KMS-11 (cell line): ENCODE measurements around the gene ARHGAP36.

Experiments used
- H2AFZ ChIP-seq: fragments of 200-600 bp; sonication (generic); 2 replicates; pipeline ENCODE4 v1.6.1; 2016; ENCODE audit warnings: antibody characterized with exemption, mixed run types, low read depth
- H3K27ac ChIP-seq: fragments of 200-600 bp; sonication (generic); 2 replicates; pipeline ENCODE4 v1.6.1; 2016; ENCODE audit warnings: mild to moderate bottlenecking, mixed run types
- H3K27me3 ChIP-seq: fragments of 200-600 bp; sonication (generic); 2 replicates; pipeline ENCODE4 v1.6.1; 2017; ENCODE audit warnings: mild to moderate bottlenecking, low read depth, mixed run types, moderate library complexity; ENCODE audit not compliant: insufficient read depth
- H3K36me3 ChIP-seq: fragments of 200-600 bp; sonication (generic); 2 replicates; pipeline ENCODE4 v1.6.1; 2017; ENCODE audit warnings: mild to moderate bottlenecking, mixed run types; ENCODE audit not compliant: insufficient read depth
- H3K4me1 ChIP-seq: fragments of 200-600 bp; sonication (generic); 2 replicates; pipeline ENCODE4 v1.6.1; 2016; ENCODE audit warnings: mild to moderate bottlenecking, low read depth, mixed run types; ENCODE audit not compliant: poor library complexity, severe bottlenecking
- H3K4me2 ChIP-seq: fragments of 200-600 bp; sonication (generic); 2 replicates; pipeline ENCODE4 v1.7.0; 2016; ENCODE audit warnings: mild to moderate bottlenecking, mixed run types
- H3K4me3 ChIP-seq: fragments of 200-600 bp; sonication (generic); IDR thresholded peaks from 2 replicates; pipeline ENCODE4 v1.6.1; 2017; ENCODE audit warnings: low read depth, low read length, mixed read lengths; ENCODE audit not compliant: insufficient read depth
- H3K79me2 ChIP-seq: fragments of 200-600 bp; sonication (generic); 2 replicates; pipeline ENCODE4 v1.6.1; 2016; ENCODE audit warnings: low read depth, mixed run types; ENCODE audit not compliant: insufficient read depth
- H3K9ac ChIP-seq: fragments of 200-600 bp; sonication (generic); 2 replicates; pipeline ENCODE4 v1.6.1; 2016; ENCODE audit warnings: mild to moderate bottlenecking, mixed run types
- H4K20me1 ChIP-seq: fragments of 200-600 bp; sonication (generic); 2 replicates; pipeline ENCODE4 v1.6.1; 2016; ENCODE audit warnings: mild to moderate bottlenecking, mixed run types; ENCODE audit not compliant: insufficient read depth
- CTCF ChIP-seq: fragments of 200-600 bp; sonication (generic); conservative IDR thresholded peaks from 2 replicates; pipeline ENCODE4 v1.6.1; 2017; ENCODE audit warnings: low read depth, mild to moderate bottlenecking, antibody characterized with exemption, low read length, moderate library complexity, mixed read lengths

The ARHGAP36 gene

GRCh38 chrX:131057706-131058105 is 440 bp upstream of the ARHGAP36 start:
- Histone ChIP-seq H3K27me3 (no peaks in the 10 kb centered on the region), H2AFZ (no peak overlapping the region), H3K9ac (no peak overlapping the region), H3K79me2 (no peaks in the 10 kb centered on the region), H4K20me1 (no peaks in the 10 kb centered on the region), H3K4me1 (no peaks in the 10 kb centered on the region), H3K4me3 (no peak overlapping the region), H3K4me2 (no peak overlapping the region), H3K27ac (no peak overlapping the region), H3K36me3 (no peaks in the 10 kb centered on the region)
- TF ChIP-seq CTCF, result no peak

- Histone ChIP-seq H2AFZ (no peak overlapping the region), H3K4me2 (no peak overlapping the region), H3K4me3 (no peak overlapping the region), H3K36me3 (no peaks in the 10 kb centered on the region), H3K27ac (no peak overlapping the region), H3K4me1 (no peaks in the 10 kb centered on the region), H4K20me1 (no peaks in the 10 kb centered on the region), H3K27me3 (no peaks in the 10 kb centered on the region), H3K9ac (no peak overlapping the region), H3K79me2 (no peaks in the 10 kb centered on the region)
- TF ChIP-seq CTCF, result no peak
Observed at GRCh38 chrX:131059246-131059645, 1.1 kb downstream of the ARHGAP36 start.

GRCh38 chrX:131060147-131060546 is 2.0 kb downstream of the ARHGAP36 start:
- Histone ChIP-seq H3K4me3 (no peak overlapping the region), H4K20me1 (no peaks in the 10 kb centered on the region), H2AFZ (no peak overlapping the region), H3K36me3 (no peaks in the 10 kb centered on the region), H3K27me3 (no peaks in the 10 kb centered on the region), H3K4me1 (no peaks in the 10 kb centered on the region), H3K4me2 (no peak overlapping the region), H3K27ac (no peak overlapping the region), H3K79me2 (no peaks in the 10 kb centered on the region), H3K9ac (no peak overlapping the region)
- no peak for TF ChIP-seq CTCF

- TF ChIP-seq CTCF, result no peak
Observed at GRCh38 chrX:131061306-131061705, 3.2 kb downstream of the ARHGAP36 start.

GRCh38 chrX:131063613-131064012 is 5.5 kb downstream of the ARHGAP36 start:
- no peaks in the 10 kb centered on the region for H3K79me2 ChIP-seq
- H3K4me3 ChIP-seq, result no peak overlapping the region
- H3K4me2 ChIP-seq, result no peak overlapping the region
- no peaks in the 10 kb centered on the region for H3K36me3 ChIP-seq
- no peaks in the 10 kb centered on the region for H3K4me1 ChIP-seq
- H3K27me3 ChIP-seq, result no peaks in the 10 kb centered on the region
- H3K27ac ChIP-seq, result no peak overlapping the region
- H4K20me1 ChIP-seq, result no peaks in the 10 kb centered on the region
- no peak overlapping the region for H2AFZ ChIP-seq
- TF ChIP-seq CTCF, result no peak
- H3K9ac ChIP-seq, result no peak overlapping the region

More at GRCh38 chrX:131061306-131061705, 3.2 kb downstream of the ARHGAP36 start:
- H3K4me1 ChIP-seq, result no peaks in the 10 kb centered on the region
- no peaks in the 10 kb centered on the region for H4K20me1 ChIP-seq
- H3K79me2 ChIP-seq, result no peaks in the 10 kb centered on the region
- H2AFZ ChIP-seq, result no peak overlapping the region
- H3K36me3 ChIP-seq, result no peaks in the 10 kb centered on the region
- no peak overlapping the region for H3K9ac ChIP-seq
- H3K27ac ChIP-seq, result no peak overlapping the region
- no peaks in the 10 kb centered on the region for H3K27me3 ChIP-seq
- no peak overlapping the region for H3K4me2 ChIP-seq
- no peak overlapping the region for H3K4me3 ChIP-seq
